AG04450 (cell line): ENCODE measurements around the gene SERF2. TPM values are rescaled to one million over a fixed set of nuclear protein-coding genes. Genes with fewer than 3 reads are reported as not detected.
"Not testable (repeated sequence)": the region's sequence is repeated elsewhere in the genome, so short reads cannot be mapped to it uniquely, and the experiment has no call there.

Experiments used
- CTCF ChIA-PET: fragments of 300-600, 350-600 bp; formaldehyde crosslinking; extraction: SDS; loops from one replicate; lab custom pipeline; 2022; ENCODE audit warnings: antibody characterized with exemption, inconsistent platforms; lab: Charles Lee
- POLR2A ChIA-PET: fragments of 350-600 bp; formaldehyde crosslinking; extraction: SDS; loops from one replicate; lab custom pipeline; 2021; ENCODE audit warnings: antibody characterized with exemption, inconsistent platforms; lab: Yijun Ruan, JAX
- DNase-seq: peaks from one replicate; pipeline ENCODE4 v3.0.0-alpha.2; 2011; ENCODE audit warnings: low read depth, low spot score
- H3K27ac ChIP-seq: one replicate; pipeline ENCODE4 v1.5.1; 2012; ENCODE audit warnings: low read depth, low read length, control low read depth
- H3K27me3 ChIP-seq: one replicate; pipeline ENCODE4 v1.6.0; 2012; ENCODE audit warnings: low read length; ENCODE audit not compliant: control insufficient read depth, insufficient read depth
- H3K4me3 ChIP-seq: 2 replicates; pipeline ENCODE4 v1.5.1; 2011; ENCODE audit warnings: mild to moderate bottlenecking, low read depth, low read length, control low read depth
- H3K9me3 ChIP-seq: 2 replicates; pipeline ENCODE4 v1.5.1; 2012; ENCODE audit warnings: low read length; ENCODE audit not compliant: control insufficient read depth, insufficient read depth
- polyA plus RNA-seq: library from polyadenylated mRNA; depleted of rRNA; stranded (reverse); fragments of >200 nt; gene quantifications from 2 replicates; pipeline ENCODE4 v1.2.3, GENCODE V29; 2011
- TF ChIP-seq, protein P1 (sequence below): IDR thresholded peaks from 2 replicates; pipeline ENCODE4 v1.5.1; 2011; ENCODE audit warnings: low read depth, low read length, control low read depth, inconsistent platforms

SERF2 gene
- polyA plus RNA-seq, 1 experiment = 608 TPM

- H3K27ac ChIP-seq = peak overlapping the region; percentile 57
- H3K9me3 ChIP-seq = peaks cover 3% of the 10 kb centered on the region; the same call in 1 of the 2 replicates
- no peaks in the 10 kb centered on the region for H3K27me3 ChIP-seq
- no peak overlapping the region for H3K4me3 ChIP-seq
- ChIA-PET POLR2A (interaction anchor here (2.0 kb wide), 1 partner anchor 22 kb away, joined by 18 read pairs; no protein-coding TSS in a partner anchor), CTCF (no interaction called here)
- DNase-seq = no peak
- TF ChIP-seq, protein P1, sequence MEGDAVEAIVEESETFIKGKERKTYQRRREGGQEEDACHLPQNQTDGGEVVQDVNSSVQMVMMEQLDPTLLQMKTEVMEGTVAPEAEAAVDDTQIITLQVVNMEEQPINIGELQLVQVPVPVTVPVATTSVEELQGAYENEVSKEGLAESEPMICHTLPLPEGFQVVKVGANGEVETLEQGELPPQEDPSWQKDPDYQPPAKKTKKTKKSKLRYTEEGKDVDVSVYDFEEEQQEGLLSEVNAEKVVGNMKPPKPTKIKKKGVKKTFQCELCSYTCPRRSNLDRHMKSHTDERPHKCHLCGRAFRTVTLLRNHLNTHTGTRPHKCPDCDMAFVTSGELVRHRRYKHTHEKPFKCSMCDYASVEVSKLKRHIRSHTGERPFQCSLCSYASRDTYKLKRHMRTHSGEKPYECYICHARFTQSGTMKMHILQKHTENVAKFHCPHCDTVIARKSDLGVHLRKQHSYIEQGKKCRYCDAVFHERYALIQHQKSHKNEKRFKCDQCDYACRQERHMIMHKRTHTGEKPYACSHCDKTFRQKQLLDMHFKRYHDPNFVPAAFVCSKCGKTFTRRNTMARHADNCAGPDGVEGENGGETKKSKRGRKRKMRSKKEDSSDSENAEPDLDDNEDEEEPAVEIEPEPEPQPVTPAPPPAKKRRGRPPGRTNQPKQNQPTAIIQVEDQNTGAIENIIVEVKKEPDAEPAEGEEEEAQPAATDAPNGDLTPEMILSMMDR = no peak
These were observed 7.3 kb downstream of the SERF2 start for GRCh38 chr15:43799209-43799944.

- no peak for DNase-seq
- CTCF ChIA-PET = no interaction called here
- peaks cover 3% of the 10 kb centered on the region; the same call in 1 of the 2 replicates for H3K9me3 ChIP-seq
- peak within 1 kb of the TSS; percentile 97 for H3K4me3 ChIP-seq
- peak within 1 kb of the TSS; percentile 57 for H3K27ac ChIP-seq
- no peaks in the 10 kb centered on the region for H3K27me3 ChIP-seq
- POLR2A ChIA-PET = interaction anchor here (0.7 to 2.0 kb wide), 6 partner anchors 10 to 737 kb away, joined by 3 to 18 read pairs (median 7); partner anchors contain the start of genes EIF3J, ELL3 and MFAP1
- TF ChIP-seq, protein P1 = no peak
These were observed 7.8 kb downstream of the SERF2 start, which contains the start of gene SERINC4 for GRCh38 chr15:43799945-43800285. TSS of gene SERINC4 (minus strand) at chr15:43800220. CDS start at chr15:43799986, 234 bp downstream.

GRCh38 chr15:43800286-43801141 lies 8.4 kb downstream of the SERF2 start, which contains the start of gene HYPK:
TSS of gene HYPK (plus strand) at chr15:43800599. CDS start at chr15:43800623, 24 bp downstream.
- H3K27me3 ChIP-seq = no peaks in the 10 kb centered on the region
- peak; percentile 64 for DNase-seq
- TF ChIP-seq, protein P1 = no peak
- POLR2A ChIA-PET = interaction anchor here (0.6 to 2.0 kb wide), 7 partner anchors 9 to 736 kb away, joined by 3 to 18 read pairs (median 7); partner anchors contain the start of genes EIF3J, ELL3 and MFAP1
- H3K9me3 ChIP-seq = peaks cover 3% of the 10 kb centered on the region; the same call in 1 of the 2 replicates
- H3K27ac ChIP-seq = peak within 1 kb of the TSS; percentile 57
- H3K4me3 ChIP-seq = peak within 1 kb of the TSS; percentile 97
- CTCF ChIA-PET = interaction anchor here (0.5 kb wide), 1 partner anchor 777 kb away, joined by 7 read pairs; no protein-coding TSS in a partner anchor

- DNase-seq, H3K4me3 ChIP-seq, H3K27ac ChIP-seq, POLR2A ChIA-PET, H3K27me3 ChIP-seq, CTCF ChIA-PET, H3K9me3 ChIP-seq: not testable (repeated sequence)
These were observed 10.6 kb downstream of the SERF2 start for GRCh38 chr15:43802676-43803075.

GRCh38 chr15:43808435-43808950 lies 16.4 kb downstream of the SERF2 start:
- Histone ChIP-seq H3K27ac (no peak overlapping the region), H3K4me3 (no peak overlapping the region), H3K9me3 (no peaks in the 10 kb centered on the region), H3K27me3 (no peaks in the 10 kb centered on the region)
- ChIA-PET POLR2A (no interaction called here), CTCF (no interaction called here)
- no peak for DNase-seq
- TF ChIP-seq, protein P1 = no peak
